Omental fat pad (tissue), 4 donors: Measurements from ENCODE around the gene GNAI1. TPM values are rescaled to one million over a fixed set of nuclear protein-coding genes. Genes with fewer than 3 reads are reported as not detected.
A peak's percentile ranks its signal among the peaks of the same experiment; 100 is the strongest.

Source experiments
- ATAC-seq: fragments of 150-250 bp; one replicate; pipeline ENCODE4 v1.9.1; 2016; ENCODE audit warnings: mild to moderate bottlenecking, moderate library complexity; ENCODE audit not compliant: low FRiP score
- DNase-seq: peaks from one replicate; pipeline ENCODE4 v3.0.0-alpha.2; 2019; ENCODE audit warnings: low spot score
- CTCF ChIP-seq, 3 donors: fragments of 450-650 bp; IDR thresholded peaks; one replicate each; pipeline ENCODE4 v1.5.1; 2016 to 2017; ENCODE audit warnings: antibody characterized with exemption in 3 of 3, mild to moderate bottlenecking in 3 of 3, moderate library complexity in 2 of 3
- total RNA-seq, 4 donors: library from RNA; depleted of rRNA; stranded (reverse); fragments of >200 nt; gene quantifications; one replicate each; pipeline ENCODE4 v1.1.0, GENCODE V29; 2016

GNAI1 gene
- total RNA-seq, 4 donors from 2014 or later: 62.2 to 149 (median 92.6) TPM

- no peak for TF ChIP-seq CTCF (IDR thresholded peaks at IDR 0.05)
- ATAC-seq: no peak
- no peak for DNase-seq
Observed at GRCh38 chr7:80131675-80132435, 2.8 kb upstream of the GNAI1 start.

GRCh38 chr7:80132594-80132993, 2.0 kb upstream of the GNAI1 start:
- DNase-seq (no peak), ATAC-seq (no peak)
- no peak for TF ChIP-seq CTCF (IDR thresholded peaks at IDR 0.05)

- no peak for TF ChIP-seq CTCF (IDR thresholded peaks at IDR 0.05)
- ATAC-seq (no peak), DNase-seq (no peak)
Observed at GRCh38 chr7:80133361-80134114, 1.1 kb upstream of the GNAI1 start.

- TF ChIP-seq CTCF (IDR thresholded peaks at IDR 0.05): no peak
- ATAC-seq (no peak), DNase-seq (no peak)
Observed at GRCh38 chr7:80134115-80134535, 506 bp upstream of the GNAI1 start.

GRCh38 chr7:80135309-80136104, 876 bp downstream of the GNAI1 start:
- DNase-seq (no peak), ATAC-seq (peak; percentile 4)
- no peak for TF ChIP-seq CTCF (IDR thresholded peaks at IDR 0.05)

- no peak for TF ChIP-seq CTCF (IDR thresholded peaks at IDR 0.05)
- ATAC-seq (no peak), DNase-seq (no peak)
Observed at GRCh38 chr7:80136261-80137055, 1.8 kb downstream of the GNAI1 start.
